HG03442 (cell line): ENCODE results near the gene FAM124A.

Experiments
- ATAC-seq: cut with Tn5 transposase; IDR thresholded peaks from one replicate; pipeline ENCODE4 v1.9.1; 2021; ENCODE audit warnings: mild to moderate bottlenecking, moderate library complexity; ENCODE audit not compliant: unreplicated experiment

The FAM124A gene

DNA sequence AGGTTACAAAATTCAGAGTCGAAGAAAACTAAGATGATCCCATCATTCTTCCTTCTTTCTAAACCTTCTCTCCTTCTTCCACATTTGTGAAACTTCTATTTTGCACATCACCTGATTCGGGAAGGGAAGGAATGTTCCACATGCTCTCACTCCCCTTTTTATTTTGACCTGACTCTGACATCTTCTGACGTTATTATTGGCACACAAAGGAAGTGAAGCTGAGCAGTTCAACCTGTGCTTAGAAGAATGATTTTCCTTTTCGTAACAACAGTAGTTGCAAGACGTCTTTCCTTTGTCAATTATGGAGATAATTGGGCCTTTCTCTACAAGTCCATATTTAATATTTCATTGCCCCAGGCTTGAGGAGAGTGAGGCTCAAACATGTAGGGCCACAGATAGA lies 18.0 kb downstream of the FAM124A start:
- no peak for ATAC-seq

DNA sequence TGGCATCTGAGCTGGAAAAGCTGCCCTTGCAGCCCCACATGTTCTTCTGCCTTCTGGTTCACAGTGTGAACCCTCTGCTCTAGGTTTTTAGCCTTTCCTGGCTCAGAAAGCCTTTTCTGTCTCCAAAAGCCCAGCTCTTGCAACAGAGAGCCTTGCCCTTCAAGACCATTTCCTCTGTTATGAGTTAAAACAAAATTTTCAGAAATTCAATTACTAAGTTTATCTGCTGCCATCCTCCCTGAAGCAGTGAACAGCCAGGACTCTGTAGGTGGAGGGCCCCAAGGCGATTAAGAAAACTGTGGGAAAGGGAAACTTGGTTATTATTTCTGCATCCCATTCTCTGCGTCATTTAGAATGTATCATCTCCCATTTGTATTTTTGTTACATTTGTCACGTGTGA lies 18.8 kb downstream of the FAM124A start:
- ATAC-seq, result no peak

DNA sequence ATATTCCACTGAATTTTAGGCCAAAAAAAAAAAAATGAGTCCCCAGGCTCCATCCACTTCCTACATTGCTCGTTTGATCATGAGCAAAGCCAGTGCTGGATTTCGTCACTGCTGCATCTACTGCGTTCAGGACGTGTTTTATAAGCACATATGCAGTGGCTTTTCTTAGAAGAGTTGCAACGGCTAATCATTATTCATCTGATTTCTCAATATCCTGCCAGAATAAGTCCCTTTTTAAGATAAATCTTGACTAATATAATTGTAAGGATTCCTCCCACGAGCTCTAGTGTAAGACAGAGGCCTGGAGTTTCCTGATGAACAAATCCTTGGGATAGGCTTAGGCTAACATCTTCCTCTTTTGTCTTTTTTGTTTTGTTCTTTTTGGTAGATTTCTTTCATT lies 19.5 kb downstream of the FAM124A start:
- ATAC-seq, result no peak

DNA sequence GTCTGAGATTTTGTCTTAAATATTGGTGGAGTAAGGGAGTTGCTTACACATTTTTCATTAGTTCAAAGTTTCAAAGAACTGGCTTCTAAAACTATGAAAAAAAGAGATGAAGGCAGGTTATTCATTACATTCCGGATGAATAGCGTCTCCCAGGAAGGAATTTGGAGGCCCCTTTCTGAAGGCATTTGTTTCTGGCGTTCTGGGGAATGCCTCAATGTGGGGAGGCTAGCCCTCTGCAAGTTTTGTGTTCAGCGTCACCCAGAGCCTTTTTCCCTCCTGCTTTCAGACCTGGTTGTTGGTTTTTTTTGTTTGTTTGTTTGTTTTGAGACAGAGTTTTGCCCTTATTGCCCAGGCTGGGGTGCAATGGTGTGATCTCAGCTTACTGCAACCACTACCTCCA lies 21.0 kb downstream of the FAM124A start:
- no peak for ATAC-seq

DNA sequence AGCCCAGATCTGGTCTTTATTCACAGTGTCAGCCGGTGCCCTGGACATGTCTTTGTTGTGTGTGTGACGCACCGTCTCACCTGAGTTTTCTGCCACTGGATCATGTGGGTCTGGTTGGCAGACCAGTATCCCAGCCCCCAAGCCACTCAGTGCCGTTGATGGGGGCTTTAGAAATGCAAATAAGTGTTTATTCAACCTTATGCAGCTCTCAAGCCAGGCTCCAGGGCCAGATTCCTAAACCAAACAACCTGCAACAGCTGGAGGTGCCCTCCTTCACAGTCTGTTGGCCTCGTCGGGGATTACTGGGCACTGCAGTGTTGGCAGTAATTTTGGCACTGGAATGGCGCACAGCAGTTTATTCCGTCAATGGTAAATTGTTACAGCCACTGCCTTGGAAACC lies 21.6 kb downstream of the FAM124A start:
- no peak for ATAC-seq

DNA sequence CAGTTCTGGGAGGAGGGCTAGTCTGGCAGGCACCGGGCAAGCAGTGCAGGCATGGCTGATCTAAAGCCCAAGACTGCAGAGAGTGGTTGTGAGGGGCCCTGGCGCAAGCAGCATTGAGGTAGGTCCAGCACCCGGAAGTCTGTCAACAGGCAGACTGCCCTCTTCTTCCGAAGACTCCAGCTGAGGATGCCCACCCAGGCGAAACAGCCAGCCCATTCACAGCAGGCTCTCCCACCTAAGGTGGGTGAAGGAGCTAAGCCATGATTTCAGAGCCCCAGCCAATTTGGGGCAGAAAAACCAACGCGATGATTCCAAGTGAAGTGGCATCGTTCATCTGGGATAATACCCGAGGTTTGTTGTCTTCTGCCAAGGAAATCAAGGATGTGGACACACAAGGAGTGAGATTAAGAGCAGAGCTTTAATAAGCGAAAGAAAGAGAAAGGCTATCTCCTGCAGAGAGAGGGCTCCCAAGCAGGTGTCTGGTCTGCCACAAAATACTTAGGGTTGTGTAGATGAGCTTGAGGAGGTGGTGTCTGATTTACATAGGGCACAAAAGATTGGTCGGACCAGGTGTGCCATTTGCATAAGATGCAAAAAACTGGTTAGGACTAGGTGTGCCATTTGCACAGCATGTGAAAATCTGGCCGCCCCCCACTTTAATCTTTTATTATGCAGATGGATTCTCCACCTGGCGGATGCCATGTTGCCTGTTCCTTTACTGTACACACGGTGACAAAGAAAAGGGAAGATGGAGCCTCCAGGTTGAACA lies 22.6 kb downstream of the FAM124A start:
- ATAC-seq, result no peak

DNA sequence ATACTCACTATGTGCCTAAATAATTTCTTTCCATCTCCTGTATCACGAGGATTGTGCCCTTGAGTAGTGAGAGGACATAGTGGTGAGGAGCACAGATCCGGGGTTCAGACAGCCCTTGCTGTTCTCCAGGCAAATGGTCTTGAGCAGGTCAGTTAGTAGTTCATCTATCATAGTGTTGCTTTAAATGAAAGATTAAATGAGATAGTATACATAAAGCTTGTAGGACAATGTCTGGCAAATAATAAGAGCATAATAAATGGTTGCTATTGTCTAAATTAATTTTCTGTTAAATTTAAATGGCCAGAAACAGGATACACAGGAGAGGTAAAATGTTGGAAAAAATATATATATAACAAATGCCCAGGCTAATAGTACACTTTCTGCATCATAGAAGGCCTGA lies 23.4 kb downstream of the FAM124A start:
- ATAC-seq, result no peak

DNA sequence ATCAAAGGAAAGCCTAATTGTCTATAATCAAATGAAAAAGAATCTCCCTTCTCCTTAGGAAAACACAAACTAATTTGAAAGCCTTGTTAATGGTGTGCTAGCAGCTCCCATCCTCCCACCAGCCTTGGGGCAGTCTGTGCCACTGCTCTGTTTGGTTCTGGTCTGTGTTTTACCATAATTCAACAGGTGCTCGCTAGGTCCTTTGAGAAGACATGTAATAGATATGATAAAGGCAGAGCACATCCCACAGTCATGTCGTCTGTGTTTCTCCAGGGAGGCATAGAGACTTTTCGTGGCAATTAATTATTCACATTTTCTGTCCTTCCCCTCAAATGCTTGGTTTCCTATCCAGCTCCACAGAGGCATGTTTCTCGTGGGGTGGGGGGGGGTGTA lies 23.8 kb downstream of the FAM124A start:
- ATAC-seq, result no peak

DNA sequence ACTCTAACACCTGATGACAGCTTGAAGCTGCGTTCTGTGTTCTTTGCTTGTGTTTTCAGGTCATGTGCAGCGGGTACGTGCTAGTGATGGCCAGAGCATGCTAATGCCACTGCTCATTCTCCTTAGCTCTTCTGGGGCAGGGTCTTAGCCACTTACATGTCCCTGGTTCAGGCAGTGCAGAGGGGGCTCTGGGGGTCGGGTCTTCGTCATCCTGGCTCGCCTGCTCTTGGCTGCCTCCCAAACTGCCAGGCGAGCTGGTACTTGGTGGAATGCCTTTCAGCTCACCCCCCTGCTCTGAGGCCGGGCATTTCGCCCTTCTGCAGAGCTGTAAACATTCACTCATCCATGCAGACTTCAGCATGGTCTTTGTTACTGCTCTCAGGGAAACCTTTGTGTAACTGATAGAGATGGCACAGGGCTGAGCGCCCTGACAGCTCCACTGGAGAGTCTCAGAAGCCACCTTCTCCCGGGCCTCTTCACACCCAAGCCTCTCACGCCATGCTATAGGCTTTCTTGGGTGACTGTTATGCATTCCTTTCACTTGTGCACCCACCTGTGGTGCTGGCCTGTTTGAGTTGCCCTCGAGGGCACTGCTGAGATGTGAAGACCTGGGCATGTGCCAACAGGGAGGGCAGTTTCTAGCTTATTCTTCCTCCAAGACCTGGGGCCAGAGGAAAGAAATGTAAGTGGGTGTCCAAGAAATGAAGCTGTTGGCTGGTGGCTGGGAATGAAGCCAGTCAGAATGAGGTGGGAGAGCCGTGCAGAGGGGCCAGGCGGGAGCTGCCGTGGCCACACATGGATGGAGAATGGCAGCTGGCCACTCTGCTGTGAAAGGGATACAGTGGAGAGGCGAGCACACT lies 24.4 kb downstream of the FAM124A start:
- no peak for ATAC-seq

DNA sequence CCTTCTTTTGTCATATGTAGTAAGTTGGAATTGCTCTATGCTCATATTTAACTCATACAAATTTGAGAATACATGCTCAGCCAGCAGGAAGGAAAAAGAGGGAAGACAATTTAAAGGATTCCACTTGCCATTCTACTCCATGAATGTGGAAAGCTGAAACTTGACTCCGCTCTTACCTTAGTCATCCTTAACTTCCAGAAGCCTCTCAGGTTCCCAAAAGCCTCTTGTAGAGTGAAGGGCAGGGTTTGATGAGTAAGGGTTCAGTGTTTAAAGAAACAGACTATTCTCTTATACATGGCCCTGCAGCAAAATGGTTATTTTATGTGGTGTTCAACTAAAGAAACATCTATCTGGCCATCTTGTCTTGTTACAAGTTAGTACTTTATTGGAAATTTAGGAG lies 27.1 kb downstream of the FAM124A start:
- no peak for ATAC-seq

DNA sequence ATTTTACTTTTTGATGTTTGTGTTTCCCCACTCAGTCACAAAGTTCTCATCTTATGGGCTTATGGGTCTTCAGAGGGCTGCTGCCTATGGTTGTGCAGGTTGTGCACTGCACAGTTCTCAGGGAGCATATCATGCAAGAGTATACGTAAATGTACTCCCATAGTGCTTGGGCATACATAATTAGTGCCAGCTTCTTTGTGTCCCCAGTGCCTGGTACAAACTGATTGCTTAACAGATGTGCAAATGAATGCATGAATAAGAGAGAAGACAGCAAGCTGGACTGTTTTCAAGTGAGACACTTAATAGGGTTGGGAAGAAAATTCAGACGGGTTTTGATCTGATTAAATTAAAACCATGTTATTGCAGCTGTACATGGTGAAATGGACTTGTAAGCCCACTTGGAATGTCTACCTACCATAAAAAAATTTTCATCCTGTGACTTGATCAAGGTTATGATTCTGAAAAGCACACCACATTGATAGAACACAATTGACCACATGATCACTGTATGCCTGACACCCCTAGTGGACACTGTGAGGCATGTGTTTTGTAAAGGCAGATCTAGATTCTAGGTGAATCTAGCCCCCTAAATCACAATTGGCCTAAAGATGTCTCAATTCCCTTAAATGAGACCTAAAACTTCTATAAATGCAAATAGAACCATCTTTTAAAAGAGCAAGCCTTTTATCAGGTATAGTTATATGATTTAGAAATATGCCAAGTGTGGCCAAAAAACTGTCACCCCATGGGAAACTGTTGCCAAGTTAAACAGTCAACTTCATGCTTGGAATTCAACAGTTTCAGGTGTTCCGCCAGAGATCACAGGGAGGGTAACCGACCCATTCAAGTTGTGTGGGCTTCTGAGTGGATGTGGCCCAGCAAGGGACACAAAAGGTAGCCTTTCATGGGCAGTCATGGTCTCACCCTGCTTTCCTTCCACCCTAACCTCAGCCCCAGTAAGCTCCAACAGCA lies 27.9 kb downstream of the FAM124A start:
- ATAC-seq, result no peak

DNA sequence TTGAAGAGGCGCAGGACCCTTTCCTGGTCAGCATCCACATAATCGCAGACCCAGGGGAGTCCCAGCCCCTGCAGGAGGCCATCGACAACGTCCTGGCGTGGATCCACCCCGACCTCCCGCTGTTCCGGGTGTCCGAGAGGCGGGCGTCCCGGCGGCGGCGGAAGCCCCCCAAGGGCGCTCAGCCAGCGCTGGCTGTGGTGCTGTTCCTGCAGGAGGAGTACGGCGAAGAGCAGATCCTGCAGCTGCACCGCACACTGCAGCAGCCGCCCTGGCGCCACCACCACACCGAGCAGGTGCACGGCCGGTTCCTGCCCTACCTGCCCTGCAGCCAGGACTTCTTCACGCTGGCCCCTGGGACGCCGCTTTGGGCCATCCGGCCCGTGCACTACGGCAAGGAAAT lies 29.3 kb downstream of the FAM124A start:
- no peak for ATAC-seq

DNA sequence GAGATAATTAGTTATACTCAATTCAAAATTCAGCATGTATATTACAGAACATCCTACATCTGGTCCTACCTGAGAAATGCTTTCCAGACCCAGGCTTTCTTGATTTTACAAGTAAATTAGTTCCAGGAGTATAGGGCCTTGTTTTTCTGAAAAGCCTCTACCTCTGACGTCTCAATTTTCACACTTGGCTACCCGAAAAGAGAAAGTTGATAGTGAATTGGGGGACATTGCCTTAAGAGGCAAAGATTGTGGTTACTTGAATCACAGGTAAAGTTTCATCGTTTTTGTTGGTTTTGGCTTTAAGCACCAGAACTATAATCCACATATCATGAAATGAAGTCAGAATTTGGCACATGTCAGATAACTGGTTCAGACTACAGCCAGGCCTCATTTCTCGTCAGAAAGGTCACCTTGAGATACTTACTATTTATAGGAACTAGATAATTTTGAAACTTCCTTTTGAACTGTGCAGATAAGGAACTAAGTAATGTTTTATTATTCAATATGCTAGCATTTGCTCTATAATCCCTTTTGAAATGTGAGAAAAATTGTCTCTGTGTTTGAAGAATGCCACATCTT lies 30.8 kb downstream of the FAM124A start:
- ATAC-seq, result no peak

DNA sequence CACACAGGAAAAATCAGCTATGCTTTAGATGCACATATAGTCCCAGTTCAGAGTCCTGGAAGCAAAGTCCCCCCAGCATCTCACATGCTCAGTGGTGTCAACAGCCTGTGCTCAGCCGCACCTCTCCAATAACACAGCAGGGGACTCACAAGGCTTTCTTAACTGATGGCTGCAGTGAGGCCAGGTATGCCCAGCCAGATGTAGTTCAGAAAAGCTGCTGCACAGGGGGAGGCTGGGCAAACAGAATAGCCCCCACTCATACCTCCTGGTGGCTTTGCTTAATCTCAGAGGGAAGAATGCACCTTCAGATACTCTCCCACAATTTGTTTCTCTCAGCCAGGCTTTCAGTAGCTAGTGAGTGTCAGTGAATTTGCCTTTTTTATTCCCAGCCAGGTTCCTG lies 33.4 kb downstream of the FAM124A start:
- no peak for ATAC-seq

DNA sequence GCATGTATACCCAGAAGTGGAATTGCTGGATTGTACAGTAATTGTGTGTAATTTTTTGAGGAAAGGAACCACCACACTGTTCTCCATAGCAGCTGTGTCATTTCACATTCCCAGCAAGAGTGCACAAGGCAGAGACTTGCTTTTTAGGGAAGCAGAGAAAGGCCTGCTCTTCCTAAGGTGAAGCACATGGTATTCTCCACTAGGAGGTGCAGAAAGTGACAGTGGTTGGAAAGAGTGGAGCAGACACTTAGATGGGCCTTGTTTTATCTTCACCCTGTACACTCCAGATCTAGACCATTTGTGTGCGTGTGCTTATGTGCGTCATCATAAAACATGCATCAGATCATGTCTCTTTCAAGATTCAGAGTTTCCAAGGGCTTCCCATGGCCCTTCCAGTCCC lies 35.0 kb downstream of the FAM124A start:
- no peak for ATAC-seq

DNA sequence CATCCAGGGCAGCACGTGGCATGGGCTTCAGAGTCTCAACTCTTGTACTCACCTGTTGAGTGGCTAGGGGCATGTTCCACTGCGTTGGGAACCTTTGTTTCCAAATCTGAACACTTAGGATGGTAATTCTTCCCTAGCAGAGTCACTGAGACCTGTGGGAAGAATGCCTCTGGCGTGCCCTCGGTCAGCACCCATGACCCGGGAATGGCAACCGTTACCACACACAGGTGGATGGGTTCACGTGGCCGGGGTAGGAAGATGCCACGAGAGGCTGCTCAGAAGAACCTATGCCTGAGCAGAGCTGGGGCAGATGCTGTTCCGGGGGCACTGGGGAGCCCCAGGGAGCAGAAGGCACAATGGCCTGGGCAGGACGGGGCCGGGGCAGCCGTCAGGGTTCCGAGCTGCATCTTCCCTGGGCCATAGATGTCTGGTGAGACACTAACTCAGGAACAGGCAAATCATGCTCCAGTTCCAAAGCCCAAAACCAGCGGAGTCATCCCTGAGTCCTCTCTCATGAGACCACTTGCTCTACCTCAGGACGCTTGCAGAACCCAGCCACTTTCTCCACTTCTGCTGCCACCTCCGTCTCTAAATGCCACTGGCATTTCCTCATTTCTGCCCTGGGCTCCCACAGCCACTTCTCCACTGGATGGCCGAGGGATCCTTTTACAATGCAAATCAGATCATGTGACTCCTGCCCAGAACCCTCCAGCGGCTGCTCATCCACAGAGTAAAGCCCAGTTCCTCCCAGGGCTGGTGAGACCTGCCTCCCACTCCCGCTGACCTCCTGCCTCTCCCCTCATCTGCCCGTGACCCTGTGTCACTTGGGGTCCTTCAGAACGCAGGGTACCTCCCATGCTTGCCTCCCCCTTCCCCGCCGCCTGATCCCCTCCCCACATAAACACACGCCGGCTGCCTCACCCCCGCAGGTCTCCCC lies 36.7 kb downstream of the FAM124A start:
- no peak for ATAC-seq

DNA sequence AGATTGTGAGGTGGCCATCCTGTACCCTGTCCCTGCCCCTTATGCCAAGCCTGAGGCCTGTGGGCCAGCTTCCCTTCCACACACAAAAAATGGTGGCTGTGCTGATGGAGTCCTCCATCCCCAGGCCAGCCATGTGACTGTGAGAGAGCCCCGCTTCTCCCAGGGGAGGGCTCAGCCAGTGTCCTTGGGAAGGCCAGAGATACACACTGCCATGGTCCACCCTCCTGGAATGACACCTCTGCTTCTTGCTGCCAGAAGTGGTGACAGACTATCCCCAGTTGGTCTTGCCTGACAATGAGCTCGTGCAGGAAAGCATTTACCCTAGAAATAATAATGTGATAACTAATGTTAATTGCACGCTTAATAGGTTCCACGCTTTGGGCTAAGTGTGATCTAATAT lies 38.0 kb downstream of the FAM124A start:
- no peak for ATAC-seq

DNA sequence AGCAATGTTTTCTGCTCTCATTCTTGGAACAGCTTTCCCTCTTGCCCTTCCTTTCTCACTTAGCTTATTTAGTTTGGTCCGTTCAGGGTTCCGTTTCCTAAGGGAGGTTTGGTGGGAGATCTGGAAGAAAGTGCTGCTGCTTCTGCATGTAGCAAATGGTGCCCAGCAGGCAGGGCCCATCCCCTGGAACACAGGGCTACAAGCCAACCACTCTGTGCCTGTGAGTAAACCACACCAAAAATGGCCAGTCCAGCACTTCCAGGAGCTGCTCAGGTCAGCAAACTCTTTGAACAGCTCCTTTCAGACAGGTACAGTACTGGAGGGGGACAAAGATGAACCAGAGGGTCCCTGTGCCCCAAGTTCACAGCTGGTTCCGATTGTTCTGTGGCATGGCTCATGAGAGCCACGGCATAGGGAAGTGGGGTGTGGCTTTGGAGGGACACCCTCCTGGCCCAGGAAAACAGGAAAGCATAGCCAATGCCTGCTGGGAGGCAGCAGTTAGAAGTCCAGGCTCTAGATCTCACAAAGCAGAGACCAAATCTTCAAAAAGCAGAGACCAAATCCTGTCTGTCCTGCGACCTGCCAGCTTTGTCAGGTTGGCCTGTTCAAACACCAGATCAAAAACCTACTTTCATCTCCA lies 39.5 kb downstream of the FAM124A start:
- no peak for ATAC-seq

DNA sequence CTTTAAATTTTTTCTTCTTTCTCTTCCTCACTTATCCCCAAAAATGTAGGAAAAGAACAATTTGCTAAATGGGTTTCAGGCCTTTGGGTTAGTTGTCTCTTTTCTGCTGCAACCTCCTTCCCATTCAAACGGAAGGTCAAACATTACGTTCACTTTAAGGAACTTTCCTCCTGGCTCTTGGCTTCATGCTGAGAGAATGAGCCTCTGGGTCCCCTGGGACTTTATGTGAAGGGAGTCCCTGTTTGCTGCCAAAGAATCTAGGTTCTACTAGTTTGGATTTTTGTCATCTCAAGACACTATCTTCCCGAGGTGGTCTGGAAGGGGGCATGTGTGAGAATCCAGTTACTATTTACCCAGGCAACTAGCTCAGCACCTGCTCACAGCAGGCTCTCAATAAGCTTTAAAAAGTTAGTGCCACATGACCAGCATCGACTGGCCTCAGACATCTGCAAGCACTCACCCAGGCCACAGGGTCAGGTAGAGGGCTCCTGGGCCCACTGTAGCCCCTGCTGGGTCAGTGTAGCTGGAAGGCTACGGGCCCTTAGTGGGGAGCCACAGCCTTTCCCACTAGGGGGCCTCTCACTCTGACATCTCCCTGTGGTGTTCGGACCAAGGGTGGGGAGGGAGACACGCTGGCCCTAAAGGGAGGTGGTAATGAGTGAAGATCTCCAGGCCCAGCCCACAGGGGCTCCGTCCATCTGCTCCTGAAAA lies 40.5 kb downstream of the FAM124A start:
- ATAC-seq, result no peak
